Uterus (tissue), 2 donors: ENCODE results near the gene FASN.

Experiments
- POLR2A ChIP-seq, 2 donors: fragments of 450-650 bp; IDR thresholded peaks; one replicate each; pipeline ENCODE4 v1.6.1; 2016; ENCODE audit warnings: antibody characterized with exemption in 2 of 2, mild to moderate bottlenecking in 1 of 2, moderate library complexity in 1 of 2
- TF ChIP-seq, protein P1 (sequence below), 4 experiments: fragments of 200-600 bp in 2 of 4; fragments of 450-650 bp in 2 of 4; sonication (generic) in 2 of 4; IDR thresholded peaks; one replicate each; pipeline ENCODE4 v1.5.1; 2016 to 2019; ENCODE audit warnings: antibody characterized with exemption in 4 of 4, mild to moderate bottlenecking in 2 of 4, moderate library complexity in 1 of 4

DNA sequence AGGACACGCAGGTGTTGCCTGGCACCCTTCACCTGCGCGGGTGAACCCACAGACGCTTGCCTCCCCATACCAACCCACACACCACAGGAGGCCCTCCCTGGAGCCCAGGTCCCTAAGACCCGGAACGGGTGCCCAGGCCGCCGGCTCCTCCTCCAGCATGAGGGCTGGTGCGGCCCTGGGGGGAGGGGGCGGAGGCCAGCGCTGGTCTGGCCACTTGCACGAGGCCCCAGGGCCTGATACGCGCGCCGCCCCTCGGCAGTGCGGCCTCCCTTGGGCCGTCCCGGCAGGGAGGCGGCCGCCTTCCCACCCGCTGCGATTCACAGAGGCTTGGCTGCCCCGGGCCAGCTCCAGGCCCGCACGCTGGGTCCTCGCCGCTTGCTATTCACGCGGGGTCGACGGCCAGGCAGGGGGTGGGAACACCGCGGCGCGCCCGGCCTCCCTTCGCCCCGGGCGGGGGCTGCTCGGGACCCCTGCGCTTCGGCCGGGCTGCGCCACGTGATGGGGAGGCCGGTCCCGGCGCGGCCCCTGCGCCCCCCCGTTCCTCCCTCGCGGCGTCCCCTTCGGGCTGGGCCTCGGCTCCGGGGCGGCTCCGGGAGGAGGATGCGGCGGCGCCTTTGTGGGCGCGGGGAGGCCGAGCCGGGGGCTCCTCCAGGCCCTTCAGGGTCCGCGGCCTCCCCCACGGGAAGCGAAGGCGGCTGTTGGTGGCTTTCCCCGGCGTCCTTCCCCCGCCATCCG, 685 bp downstream of the FASN start:
- TF ChIP-seq, protein P1, sequence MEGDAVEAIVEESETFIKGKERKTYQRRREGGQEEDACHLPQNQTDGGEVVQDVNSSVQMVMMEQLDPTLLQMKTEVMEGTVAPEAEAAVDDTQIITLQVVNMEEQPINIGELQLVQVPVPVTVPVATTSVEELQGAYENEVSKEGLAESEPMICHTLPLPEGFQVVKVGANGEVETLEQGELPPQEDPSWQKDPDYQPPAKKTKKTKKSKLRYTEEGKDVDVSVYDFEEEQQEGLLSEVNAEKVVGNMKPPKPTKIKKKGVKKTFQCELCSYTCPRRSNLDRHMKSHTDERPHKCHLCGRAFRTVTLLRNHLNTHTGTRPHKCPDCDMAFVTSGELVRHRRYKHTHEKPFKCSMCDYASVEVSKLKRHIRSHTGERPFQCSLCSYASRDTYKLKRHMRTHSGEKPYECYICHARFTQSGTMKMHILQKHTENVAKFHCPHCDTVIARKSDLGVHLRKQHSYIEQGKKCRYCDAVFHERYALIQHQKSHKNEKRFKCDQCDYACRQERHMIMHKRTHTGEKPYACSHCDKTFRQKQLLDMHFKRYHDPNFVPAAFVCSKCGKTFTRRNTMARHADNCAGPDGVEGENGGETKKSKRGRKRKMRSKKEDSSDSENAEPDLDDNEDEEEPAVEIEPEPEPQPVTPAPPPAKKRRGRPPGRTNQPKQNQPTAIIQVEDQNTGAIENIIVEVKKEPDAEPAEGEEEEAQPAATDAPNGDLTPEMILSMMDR (IDR thresholded peaks at IDR 0.05) = no peak
- TF ChIP-seq POLR2A (IDR thresholded peaks at IDR 0.05) = peak in 1 of 2 donors; percentile 30
